Dermis blood vessel endothelial cell (primary cell): ENCODE measurements around the gene PLB1. TPM values are rescaled to one million over a fixed set of nuclear protein-coding genes. Genes with fewer than 3 reads are reported as not detected.
"Not testable (repeated sequence)": the region's sequence is repeated elsewhere in the genome, so short reads cannot be mapped to it uniquely, and the experiment has no call there.

Experiments used
- DNase-seq: peaks from one replicate; pipeline ENCODE4 v3.0.0; 2010
- total RNA-seq: library from RNA; depleted of rRNA; stranded (reverse); fragments of >200 nt; gene quantifications from 2 replicates; pipeline ENCODE4 v1.2.3, GENCODE V29; 2014

The PLB1 gene
- total RNA-seq, 1 donor from 2014 or later = 1.0 TPM

GRCh38 chr2:28538652-28539051 is 42.8 kb downstream of the PLB1 start:
- no peak for DNase-seq

- DNase-seq = peak; percentile 67
Observed at GRCh38 chr2:28539118-28539541, 43.3 kb downstream of the PLB1 start.

DNA sequence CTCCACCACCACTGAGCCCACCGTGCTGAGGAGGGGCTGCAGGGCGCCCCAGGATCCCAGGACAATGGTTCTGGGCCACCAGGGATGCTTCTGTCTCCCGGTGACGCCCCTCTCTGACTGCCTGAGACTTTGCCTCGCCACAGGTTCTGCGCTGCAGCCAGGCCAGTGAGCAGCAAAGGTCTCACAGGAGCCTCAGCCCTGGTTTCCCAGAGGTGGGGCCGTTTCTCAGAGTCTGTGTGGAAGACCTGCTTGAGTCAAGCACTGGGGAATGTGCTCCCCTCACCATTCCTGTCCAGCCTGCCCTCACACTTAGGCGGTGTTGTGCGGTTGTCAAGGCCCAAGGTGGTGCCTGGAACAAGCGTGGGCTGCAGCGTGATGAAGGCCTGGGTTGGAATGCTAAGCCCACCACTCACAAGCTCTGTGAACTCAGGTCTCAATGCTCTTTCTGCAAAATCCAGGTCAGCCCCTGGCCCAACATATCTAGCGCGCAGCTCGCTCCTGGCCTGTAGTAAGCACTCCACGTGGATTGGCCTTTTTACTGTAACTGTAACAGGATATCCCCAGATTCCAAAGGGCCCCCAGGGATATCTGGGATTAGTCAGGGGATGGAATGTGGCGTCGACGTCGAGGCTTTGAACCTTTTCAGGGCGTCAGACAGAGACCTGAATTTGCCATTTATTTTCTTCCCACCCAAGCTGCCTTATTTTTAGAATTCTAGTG is 47.6 kb downstream of the PLB1 start:
- DNase-seq = peak; percentile 14

DNA sequence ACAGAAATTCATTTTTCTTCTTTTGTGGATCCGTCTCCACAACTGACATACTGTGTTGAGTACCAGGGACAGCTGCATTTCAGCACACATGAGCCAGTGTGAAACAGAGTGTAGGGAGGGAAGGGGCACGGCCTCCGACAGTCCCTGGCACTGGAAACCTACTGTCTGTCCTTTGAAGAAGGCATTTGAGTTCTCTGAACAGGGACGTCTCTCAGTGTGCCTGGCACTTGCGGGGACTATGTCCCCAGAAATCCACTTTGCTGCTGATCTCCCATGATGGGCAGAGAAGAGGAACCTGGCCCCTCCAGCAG is 48.1 kb downstream of the PLB1 start:
- DNase-seq = no peak

- DNase-seq = peak; percentile 35
Observed at GRCh38 chr2:28544405-28544921, 48.6 kb downstream of the PLB1 start.

DNA sequence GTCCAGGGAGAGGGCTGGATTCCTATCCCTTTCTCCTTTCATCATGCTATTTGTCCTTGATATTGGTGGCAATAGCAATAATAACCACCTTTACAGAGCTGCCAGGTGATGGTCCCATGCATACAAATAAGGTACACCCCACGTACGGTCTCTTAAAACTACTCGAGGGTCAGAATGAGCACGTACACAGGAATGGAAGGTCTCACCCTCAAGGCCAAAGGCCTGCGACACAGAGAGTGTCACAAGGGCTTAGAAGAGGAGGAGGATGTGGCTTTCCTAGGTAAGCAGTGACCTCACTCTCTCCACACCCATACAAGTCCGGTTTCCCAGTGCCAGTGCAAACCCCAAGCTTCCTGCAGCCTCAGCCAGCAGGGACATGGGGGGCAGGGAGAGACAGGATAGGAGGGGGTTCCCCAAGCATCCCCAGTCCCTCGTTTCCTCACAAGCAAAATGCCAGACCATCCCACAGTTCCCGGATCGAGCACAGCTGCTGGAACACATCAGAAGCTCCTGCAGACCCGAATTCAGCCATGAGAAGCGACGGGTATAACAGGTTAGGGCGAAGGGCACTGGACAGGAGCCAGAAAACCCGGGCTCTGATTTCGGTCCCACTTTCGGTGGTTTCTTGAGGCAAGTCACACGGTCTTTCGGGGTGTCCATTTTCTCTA is 49.2 kb downstream of the PLB1 start:
- DNase-seq = peak; percentile 25

DNA sequence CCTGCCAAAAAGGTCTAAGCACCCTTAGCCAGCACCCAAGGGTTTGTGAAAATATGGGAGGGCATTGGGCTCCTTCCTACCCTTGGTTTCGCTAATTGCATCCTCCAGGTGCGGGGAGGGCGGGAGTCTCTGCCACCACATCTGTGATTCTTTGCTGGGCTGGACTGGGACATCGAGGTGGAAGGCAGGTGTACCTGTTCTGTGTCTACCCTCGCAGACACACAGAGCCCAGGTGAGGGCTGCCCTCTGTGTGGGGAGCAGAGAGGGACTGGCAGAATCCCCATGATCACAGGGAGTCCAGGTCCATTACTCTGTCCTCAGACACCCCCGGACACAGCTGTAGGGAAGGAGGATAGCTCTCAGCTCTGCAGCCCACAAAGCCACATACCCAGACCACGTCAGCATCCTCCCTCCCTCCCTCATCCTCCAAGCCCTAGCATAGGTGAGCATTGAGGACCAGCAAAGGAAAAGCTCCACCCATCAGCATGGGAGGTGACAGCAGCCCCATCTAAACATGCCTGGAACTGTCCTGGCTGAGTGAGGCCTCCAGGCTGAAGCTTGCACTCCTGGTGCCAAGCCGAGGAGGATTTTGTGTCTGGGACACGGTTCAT is 49.8 kb downstream of the PLB1 start:
- no peak for DNase-seq

DNA sequence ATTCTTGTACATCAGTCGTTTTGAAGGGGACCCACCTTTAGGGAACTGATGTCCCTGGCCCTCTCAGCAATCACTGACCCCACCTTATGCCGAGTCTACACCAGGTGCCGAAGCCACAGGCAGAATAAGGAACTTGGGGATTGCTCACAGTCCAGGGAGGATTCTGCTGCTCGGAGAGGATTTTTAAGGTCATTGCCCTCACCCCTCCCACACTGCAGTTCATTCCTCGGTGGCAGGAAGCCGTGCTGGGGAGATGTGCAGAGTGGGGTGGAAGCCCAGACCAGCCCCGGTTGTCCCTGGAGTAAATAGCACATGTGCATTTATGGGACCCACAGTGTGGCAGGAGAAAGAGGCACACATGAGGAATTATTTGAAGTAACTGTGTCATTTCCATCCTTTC is 50.4 kb downstream of the PLB1 start:
- no peak for DNase-seq

GRCh38 chr2:28547223-28547860 is 51.5 kb downstream of the PLB1 start:
- DNase-seq = no peak

GRCh38 chr2:28547906-28548600 is 52.2 kb downstream of the PLB1 start:
- DNase-seq = no peak

GRCh38 chr2:28550345-28550744 is 54.5 kb downstream of the PLB1 start:
- not testable (repeated sequence) for DNase-seq

DNA sequence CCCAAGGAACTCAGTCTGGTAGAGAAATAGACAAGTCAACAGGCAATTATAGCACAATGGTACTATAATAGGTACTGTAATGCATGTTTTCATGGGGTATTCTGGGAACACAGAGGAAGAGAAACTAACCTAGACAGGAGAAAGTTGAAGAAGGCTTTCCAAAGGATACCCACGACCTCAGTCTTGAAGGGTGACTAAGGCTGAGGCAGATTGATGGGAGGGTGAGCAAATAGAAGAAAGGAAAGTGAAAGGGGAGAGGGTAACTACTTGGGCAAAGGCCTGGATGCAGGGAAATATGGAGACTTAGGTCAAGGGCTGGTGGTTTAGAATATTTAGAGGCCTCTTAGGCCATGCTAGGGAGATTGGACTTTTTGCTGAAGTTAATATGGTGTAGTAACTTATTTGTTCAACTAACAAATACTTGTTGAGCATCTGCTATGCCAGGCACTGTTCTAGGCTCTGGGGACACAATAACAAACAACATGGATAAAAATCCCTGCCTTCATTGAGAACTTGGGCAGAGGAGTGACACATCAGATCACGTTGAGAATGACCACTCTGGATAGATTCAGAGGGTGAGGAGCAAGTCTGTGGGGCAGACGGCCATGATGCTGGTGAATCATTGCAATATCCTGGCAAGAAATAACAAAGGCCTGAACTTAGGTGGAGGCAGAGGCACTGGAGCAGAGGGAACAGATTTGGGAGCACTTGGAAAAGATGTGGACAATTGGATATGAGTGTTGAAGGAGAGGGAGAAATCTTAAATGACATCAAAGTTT is 56.4 kb downstream of the PLB1 start:
- peak; percentile 38 for DNase-seq

DNA sequence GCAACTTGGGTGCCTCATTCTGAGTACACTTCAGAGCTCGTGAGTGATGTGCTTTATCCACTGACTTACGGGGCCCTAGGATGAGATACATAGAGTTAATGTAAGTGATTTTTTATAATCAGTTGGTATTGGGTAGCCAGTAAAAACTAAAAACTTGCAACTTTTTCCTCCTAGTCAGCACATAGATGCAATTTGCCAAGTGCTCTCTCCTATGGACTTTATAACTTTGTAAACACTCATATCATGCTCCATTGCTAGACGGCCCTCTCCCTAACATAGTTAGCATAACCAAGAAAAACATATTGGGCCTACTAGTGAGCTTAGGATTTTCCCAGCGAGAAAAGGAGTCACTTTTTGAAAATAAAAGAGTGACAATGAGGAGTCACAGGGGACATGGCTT is 60.4 kb downstream of the PLB1 start:
- DNase-seq = no peak

GRCh38 chr2:28557389-28558131 is 61.7 kb downstream of the PLB1 start:
- DNase-seq = no peak

- DNase-seq = peak; percentile 16
Observed at GRCh38 chr2:28558158-28558820, 62.4 kb downstream of the PLB1 start.

DNA sequence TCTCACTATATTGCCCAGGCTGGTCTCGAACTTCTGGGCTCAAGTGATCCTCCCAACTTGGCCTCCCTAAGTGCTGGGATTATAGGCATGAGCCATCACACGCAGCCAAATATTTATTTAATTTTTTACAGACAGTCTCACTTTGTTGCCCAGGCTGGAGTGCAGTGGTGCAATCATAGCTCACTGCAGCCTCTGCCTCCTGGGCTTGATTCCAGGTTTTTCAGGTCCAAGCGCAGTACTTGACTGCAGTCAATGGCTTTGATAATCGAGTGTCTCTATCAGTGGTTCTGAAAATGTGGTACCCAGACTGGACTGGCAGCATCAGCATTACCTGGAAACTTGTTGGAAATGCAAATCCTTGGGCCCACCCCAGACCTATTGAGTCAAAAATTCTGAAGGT is 63.1 kb downstream of the PLB1 start:
- no peak for DNase-seq

DNA sequence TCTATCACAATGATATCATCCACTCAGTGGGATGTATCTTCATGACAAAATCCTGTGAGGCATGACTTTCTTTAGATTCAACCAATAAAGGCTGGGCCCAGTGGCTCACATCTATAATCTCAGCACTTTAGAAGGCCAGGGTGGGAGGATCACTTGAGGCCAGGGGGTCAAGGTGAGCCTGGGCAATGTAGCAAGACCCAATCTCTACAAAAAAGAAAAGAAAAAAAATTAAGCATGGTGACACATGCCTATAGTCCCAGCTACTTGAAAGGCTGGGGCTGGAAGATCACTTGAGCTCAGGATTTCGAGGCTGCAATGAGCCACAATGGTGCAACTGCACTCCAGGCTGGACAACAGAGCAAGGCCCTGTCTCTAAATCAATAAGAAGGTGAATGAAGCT is 68.0 kb downstream of the PLB1 start:
- DNase-seq = no peak

DNA sequence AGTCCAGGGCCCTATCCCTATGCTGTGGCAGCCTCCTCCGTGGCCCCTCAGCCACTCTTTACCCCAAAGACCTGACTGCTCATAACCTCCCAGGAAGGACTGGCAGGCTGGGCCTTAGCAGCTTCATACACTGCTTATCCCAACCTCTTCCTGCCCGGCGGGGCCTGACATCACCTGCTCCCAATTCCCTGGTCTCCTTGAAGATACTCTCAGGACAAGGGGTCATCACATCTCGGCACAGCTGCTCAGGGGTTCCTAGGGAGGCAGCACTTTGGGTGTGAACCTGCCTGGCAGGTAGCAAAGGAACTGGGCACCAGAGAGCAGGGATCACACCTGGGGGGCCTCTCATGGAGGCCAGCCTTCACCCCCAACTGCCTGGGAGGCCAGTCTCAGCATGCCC is 68.5 kb downstream of the PLB1 start:
- no peak for DNase-seq

GRCh38 chr2:28565033-28565432 is 69.2 kb downstream of the PLB1 start:
- no peak for DNase-seq

GRCh38 chr2:28565720-28566295 is 69.9 kb downstream of the PLB1 start:
- no peak for DNase-seq
